ENCODE data around the gene CAB39L.

DNA sequence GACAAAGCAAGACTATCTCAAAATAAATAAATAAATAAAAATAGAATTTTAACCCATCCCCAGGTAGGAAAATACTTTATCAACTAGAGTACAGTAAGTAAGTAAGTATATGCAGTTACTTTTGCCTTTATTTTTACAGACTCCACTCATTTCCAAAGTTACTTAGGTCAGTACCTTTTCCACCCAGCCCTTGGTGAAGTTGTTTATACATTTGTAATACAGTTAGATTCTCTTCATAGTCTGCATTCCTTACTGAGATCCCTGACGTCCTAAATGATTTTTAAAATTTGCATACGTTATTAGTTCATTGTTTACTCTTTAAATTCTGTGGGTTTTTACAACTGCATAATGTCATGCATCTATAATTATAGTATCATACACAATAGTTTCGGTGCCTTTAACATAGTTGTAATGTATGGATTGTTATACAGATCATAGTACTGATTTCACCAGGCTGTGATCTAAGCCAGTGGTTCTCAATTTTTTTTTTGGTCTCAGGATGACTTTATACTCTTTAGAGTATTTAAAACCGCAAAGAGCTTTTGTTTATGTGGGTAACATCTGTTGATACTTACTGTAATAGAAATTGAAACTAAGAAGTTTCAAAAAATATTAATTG lies 10.6 kb upstream of the CAB39L start:
- TF ChIP-seq, protein P1, sequence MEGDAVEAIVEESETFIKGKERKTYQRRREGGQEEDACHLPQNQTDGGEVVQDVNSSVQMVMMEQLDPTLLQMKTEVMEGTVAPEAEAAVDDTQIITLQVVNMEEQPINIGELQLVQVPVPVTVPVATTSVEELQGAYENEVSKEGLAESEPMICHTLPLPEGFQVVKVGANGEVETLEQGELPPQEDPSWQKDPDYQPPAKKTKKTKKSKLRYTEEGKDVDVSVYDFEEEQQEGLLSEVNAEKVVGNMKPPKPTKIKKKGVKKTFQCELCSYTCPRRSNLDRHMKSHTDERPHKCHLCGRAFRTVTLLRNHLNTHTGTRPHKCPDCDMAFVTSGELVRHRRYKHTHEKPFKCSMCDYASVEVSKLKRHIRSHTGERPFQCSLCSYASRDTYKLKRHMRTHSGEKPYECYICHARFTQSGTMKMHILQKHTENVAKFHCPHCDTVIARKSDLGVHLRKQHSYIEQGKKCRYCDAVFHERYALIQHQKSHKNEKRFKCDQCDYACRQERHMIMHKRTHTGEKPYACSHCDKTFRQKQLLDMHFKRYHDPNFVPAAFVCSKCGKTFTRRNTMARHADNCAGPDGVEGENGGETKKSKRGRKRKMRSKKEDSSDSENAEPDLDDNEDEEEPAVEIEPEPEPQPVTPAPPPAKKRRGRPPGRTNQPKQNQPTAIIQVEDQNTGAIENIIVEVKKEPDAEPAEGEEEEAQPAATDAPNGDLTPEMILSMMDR (IDR thresholded peaks at IDR 0.05): no peak
- no peak for TF ChIP-seq POLR2A (IDR thresholded peaks at IDR 0.05)
